Fibroblast of mammary gland (primary cell): ENCODE results near the gene APC2.

Experiments used
- DNase-seq: peaks from one replicate; pipeline ENCODE4 v3.0.0-alpha.2; 2010; ENCODE audit warnings: low read depth
- H3K4me3 ChIP-seq: 2 replicates; pipeline ENCODE4 v1.5.1; 2011; ENCODE audit warnings: low read depth, mild to moderate bottlenecking, low read length, moderate library complexity; ENCODE audit not compliant: control insufficient read depth
- CTCF ChIP-seq: conservative IDR thresholded peaks from 2 replicates; pipeline ENCODE4 v1.5.1; 2011; ENCODE audit warnings: low read depth, low read length, inconsistent platforms; ENCODE audit not compliant: control insufficient read depth, insufficient read depth

APC2 gene, protein sequence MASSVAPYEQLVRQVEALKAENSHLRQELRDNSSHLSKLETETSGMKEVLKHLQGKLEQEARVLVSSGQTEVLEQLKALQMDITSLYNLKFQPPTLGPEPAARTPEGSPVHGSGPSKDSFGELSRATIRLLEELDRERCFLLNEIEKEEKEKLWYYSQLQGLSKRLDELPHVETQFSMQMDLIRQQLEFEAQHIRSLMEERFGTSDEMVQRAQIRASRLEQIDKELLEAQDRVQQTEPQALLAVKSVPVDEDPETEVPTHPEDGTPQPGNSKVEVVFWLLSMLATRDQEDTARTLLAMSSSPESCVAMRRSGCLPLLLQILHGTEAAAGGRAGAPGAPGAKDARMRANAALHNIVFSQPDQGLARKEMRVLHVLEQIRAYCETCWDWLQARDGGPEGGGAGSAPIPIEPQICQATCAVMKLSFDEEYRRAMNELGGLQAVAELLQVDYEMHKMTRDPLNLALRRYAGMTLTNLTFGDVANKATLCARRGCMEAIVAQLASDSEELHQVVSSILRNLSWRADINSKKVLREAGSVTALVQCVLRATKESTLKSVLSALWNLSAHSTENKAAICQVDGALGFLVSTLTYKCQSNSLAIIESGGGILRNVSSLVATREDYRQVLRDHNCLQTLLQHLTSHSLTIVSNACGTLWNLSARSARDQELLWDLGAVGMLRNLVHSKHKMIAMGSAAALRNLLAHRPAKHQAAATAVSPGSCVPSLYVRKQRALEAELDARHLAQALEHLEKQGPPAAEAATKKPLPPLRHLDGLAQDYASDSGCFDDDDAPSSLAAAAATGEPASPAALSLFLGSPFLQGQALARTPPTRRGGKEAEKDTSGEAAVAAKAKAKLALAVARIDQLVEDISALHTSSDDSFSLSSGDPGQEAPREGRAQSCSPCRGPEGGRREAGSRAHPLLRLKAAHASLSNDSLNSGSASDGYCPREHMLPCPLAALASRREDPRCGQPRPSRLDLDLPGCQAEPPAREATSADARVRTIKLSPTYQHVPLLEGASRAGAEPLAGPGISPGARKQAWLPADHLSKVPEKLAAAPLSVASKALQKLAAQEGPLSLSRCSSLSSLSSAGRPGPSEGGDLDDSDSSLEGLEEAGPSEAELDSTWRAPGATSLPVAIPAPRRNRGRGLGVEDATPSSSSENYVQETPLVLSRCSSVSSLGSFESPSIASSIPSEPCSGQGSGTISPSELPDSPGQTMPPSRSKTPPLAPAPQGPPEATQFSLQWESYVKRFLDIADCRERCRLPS (N-terminal part only)

DNA sequence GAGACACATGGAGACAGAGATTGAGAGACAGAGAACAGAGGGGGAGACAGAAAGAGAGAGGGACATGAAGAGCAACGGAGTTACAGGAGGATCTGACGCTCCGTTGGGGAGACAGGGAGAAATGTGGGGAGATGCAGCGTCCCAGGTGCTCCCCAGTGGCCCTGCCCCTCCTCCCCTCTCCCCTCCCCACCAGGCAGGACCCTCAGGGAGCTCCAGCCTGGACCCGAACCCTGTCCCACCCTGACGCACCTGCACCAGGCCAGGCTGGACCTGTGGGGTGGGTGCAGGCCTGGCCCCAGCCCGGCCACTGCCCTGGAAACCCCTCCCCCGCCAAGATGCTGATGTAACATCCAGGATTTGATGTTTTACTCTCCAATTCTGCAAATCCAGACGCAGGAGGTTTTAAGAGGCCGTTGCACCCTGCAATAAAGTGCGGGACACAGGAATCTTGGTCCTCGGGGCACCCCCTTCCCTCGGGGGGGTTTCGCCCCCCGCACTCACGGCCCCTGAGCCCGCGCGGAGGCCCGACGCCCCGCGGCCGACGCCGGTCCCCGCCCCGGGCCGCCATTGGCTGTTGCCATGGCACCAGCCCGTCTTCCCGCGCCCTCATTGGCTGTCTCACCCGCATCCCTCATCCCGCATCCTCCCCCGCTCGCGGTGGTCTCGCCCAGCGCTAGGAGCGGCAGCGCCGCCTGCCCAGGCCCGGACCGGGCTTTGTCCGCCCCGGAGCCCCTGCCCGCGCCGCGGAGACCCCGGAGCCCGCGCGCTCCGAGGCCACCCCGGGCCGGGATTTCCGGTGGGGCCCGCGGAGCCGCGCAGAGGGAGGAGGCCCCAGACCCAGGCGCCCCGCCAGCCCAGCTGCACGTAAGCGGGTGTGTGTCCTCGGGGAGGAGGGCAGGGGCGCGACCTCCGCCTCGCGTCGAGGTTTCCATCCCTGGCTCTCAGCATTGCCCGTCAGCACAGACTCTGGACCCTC lies at the start of gene APC2:
Gene APC2 (plus strand): TSS at position 655 of the 976 bp plus-strand sequence. CDS start 2,881 bp downstream, outside the sequence.
- TF ChIP-seq CTCF: no peak
- no peak for DNase-seq
- H3K4me3 ChIP-seq: no peak within 1 kb of the TSS

- H3K4me3 ChIP-seq: peak overlapping the region; percentile 48
- TF ChIP-seq CTCF: no peak
- peak; percentile 42 for DNase-seq
Measured at GRCh38 chr19:1400281-1401137, 49.4 kb upstream of the APC2 start.

GRCh38 chr19:1401138-1401888 lies 48.6 kb upstream of the APC2 start, which contains the start of gene GAMT:
GAMT (minus strand) TSS chr19:1401542; CDS start chr19:1401476, 66 bp downstream.
- DNase-seq: no peak
- no peak for TF ChIP-seq CTCF
- peak within 1 kb of the TSS; percentile 48 for H3K4me3 ChIP-seq

DNA sequence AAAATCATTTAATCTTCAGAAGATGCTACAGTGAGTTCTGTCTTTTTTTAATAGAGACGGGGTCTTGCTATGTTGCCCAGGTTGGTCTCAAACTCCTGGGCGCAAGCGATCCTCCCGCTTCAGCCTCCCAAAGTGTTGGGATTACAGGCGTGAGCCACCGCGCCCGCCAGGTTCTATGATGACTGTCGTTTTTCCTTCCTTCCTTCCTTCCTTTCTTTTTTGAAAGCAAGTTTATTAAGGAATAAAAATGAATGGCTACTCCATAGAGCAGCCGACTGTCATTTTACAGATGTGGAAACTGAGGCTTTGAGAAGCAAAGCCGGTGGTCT lies 48.1 kb upstream of the APC2 start:
- no peak for DNase-seq
- TF ChIP-seq CTCF: no peak
- peak overlapping the region; percentile 19 for H3K4me3 ChIP-seq

GRCh38 chr19:1402411-1403070 lies 47.4 kb upstream of the APC2 start:
- no peak for DNase-seq
- no peak for TF ChIP-seq CTCF
- H3K4me3 ChIP-seq: no peak overlapping the region
